Spleen (tissue), 7 donors: ENCODE data around the gene ABI3.

Experiments
- POLR2A ChIP-seq, 3 donors: fragments of 450-650 bp; IDR thresholded peaks; one replicate each; pipeline ENCODE4 v1.5.1; 2017; ENCODE audit warnings: antibody characterized with exemption in 3 of 3, mild to moderate bottlenecking in 1 of 3
- POLR2AphosphoS5 ChIP-seq, 3 donors: sonication (generic); formaldehyde crosslinking; IDR thresholded peaks; one replicate each; pipeline ENCODE4 v1.5.1; 2017; ENCODE audit warnings: antibody characterized with exemption in 3 of 3
- TF ChIP-seq, protein P1 (sequence below), 11 experiments: fragments of 200-600 bp in 7 of 11; fragments of 450-650 bp in 4 of 11; sonication (generic) in 4 of 11; IDR thresholded peaks in 8 of 11; conservative IDR thresholded peaks in 3 of 11; 1 replicate in 7 of 11; 2 replicates in 4 of 11; pipeline versions ENCODE4 v1.4.0 to v1.8.0; 2016 to 2021; ENCODE audit warnings: antibody characterized with exemption in 11 of 11, inconsistent platforms in 4 of 11, mild to moderate bottlenecking in 1 of 11
- donor health status: DM: no; HTN: no; CAD: no; lungs with moderate emphysema.
- donor health status: DM: no; HTN: no; CAD: no.
- donor health status: DM: no; HTN: no; CAD: no.

DNA sequence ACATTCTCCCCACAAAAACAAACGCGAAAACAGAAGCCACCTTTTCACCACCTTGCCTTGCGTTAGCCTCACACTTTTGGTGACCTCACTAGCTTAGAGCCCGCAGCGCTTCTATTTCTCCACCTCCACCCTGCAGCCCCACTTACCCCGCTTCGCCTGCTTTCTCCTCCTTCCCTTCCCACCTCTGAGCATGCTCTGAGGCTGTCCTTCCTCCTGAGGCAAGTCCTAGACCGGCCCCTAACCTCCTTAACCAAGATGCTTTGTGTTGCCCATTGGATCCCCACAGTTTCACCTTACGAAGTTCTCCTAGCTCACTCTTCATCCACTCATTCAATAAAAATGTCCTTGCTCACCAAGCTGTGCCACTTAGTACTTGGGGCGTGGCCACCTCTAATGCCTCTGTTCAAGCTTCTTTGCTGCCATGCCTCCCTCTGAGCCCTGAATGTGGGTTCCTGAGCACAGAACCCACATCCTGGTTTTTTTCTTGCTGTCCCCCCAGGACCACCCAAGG lies 1.4 kb upstream of the ABI3 start:
- TF ChIP-seq, protein P1, sequence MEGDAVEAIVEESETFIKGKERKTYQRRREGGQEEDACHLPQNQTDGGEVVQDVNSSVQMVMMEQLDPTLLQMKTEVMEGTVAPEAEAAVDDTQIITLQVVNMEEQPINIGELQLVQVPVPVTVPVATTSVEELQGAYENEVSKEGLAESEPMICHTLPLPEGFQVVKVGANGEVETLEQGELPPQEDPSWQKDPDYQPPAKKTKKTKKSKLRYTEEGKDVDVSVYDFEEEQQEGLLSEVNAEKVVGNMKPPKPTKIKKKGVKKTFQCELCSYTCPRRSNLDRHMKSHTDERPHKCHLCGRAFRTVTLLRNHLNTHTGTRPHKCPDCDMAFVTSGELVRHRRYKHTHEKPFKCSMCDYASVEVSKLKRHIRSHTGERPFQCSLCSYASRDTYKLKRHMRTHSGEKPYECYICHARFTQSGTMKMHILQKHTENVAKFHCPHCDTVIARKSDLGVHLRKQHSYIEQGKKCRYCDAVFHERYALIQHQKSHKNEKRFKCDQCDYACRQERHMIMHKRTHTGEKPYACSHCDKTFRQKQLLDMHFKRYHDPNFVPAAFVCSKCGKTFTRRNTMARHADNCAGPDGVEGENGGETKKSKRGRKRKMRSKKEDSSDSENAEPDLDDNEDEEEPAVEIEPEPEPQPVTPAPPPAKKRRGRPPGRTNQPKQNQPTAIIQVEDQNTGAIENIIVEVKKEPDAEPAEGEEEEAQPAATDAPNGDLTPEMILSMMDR (IDR thresholded peaks at IDR 0.05 in 8 of 11, conservative IDR thresholded peaks at IDR 0.05 in 3 of 11), result no peak
- TF ChIP-seq POLR2A (IDR thresholded peaks at IDR 0.05), result no peak
- TF ChIP-seq POLR2AphosphoS5 (IDR thresholded peaks at IDR 0.05), result no peak
